Measurements from ENCODE around the gene CXCL11.
"Not testable (repeated sequence)": the region's sequence is repeated elsewhere in the genome, so short reads cannot be mapped to it uniquely, and the experiment has no call there.

CXCL11 gene

GRCh38 chr4:76042241-76042998, 6.5 kb upstream of the CXCL11 start:
- not testable (repeated sequence) for DNase-seq (ENCODE audit: low read depth in 2 of 2)

GRCh38 chr4:76036855-76037254, 985 bp upstream of the CXCL11 start:
- DNase-seq (ENCODE audit: low read depth in 2 of 2): no peak

GRCh38 chr4:76035141-76035540, 729 bp downstream of the CXCL11 start:
- no peak for DNase-seq (ENCODE audit: low read depth in 2 of 2)

GRCh38 chr4:76029300-76029699, 6.6 kb downstream of the CXCL11 start:
- DNase-seq (ENCODE audit: low read depth in 2 of 2): no peak

GRCh38 chr4:76028350-76028765, 7.5 kb downstream of the CXCL11 start:
- DNase-seq (ENCODE audit: low read depth in 2 of 2): no peak

- no peak for DNase-seq (ENCODE audit: low read depth in 2 of 2)
Observed at GRCh38 chr4:76024065-76024464, 11.8 kb downstream of the CXCL11 start.

- no peak for DNase-seq (ENCODE audit: low read depth in 2 of 2)
Observed at GRCh38 chr4:76023389-76023788, 12.5 kb downstream of the CXCL11 start, which contains the start of gene CXCL10. CXCL10 (minus strand) TSS chr4:76023497; CDS start chr4:76023431, 66 bp downstream.

GRCh38 chr4:76022677-76023076, 13.2 kb downstream of the CXCL11 start:
- DNase-seq (ENCODE audit: low read depth in 2 of 2): no peak

- DNase-seq (ENCODE audit: low read depth in 2 of 2): no peak
Observed at GRCh38 chr4:76022031-76022430, 13.8 kb downstream of the CXCL11 start.

- no peak for DNase-seq (ENCODE audit: low read depth in 2 of 2)
Observed at GRCh38 chr4:76017056-76017686, 18.7 kb downstream of the CXCL11 start.

GRCh38 chr4:76016393-76016792, 19.5 kb downstream of the CXCL11 start:
- DNase-seq (ENCODE audit: low read depth in 2 of 2): no peak

GRCh38 chr4:76013540-76013939, 22.3 kb downstream of the CXCL11 start:
- DNase-seq (ENCODE audit: low read depth in 2 of 2): no peak

GRCh38 chr4:76012388-76012801, 23.5 kb downstream of the CXCL11 start:
- no peak for DNase-seq (ENCODE audit: low read depth in 2 of 2)

GRCh38 chr4:76011700-76012387, 24.0 kb downstream of the CXCL11 start:
- DNase-seq (ENCODE audit: low read depth in 2 of 2): no peak

- DNase-seq (ENCODE audit: low read depth in 2 of 2): no peak
Observed at GRCh38 chr4:76011018-76011670, 24.7 kb downstream of the CXCL11 start.

- DNase-seq (ENCODE audit: low read depth in 2 of 2): no peak
Observed at GRCh38 chr4:76010576-76010975, 25.3 kb downstream of the CXCL11 start.

GRCh38 chr4:76009311-76009710, 26.6 kb downstream of the CXCL11 start:
- DNase-seq (ENCODE audit: low read depth in 2 of 2): no peak

GRCh38 chr4:76007089-76007862, 28.6 kb downstream of the CXCL11 start, which contains the start of gene CXCL9:
CXCL9 (minus strand) TSS chr4:76007509; CDS start chr4:76007449, 60 bp downstream.
- no peak for DNase-seq (ENCODE audit: low read depth in 2 of 2)

GRCh38 chr4:76003620-76004019, 32.2 kb downstream of the CXCL11 start:
- DNase-seq (ENCODE audit: low read depth in 2 of 2): no peak

- DNase-seq (ENCODE audit: low read depth in 2 of 2): no peak
Observed at GRCh38 chr4:76003035-76003434, 32.8 kb downstream of the CXCL11 start.

- no peak for DNase-seq (ENCODE audit: low read depth in 2 of 2)
Observed at GRCh38 chr4:76002176-76002575, 33.7 kb downstream of the CXCL11 start.

Data from stimulated activated CD8-positive, alpha-beta memory T cell treated with anti-CD3 and anti-CD28 coated beads, Interleukin-7, amount 100 ng/mL, for 4 hours (primary cell).